ENCODE data around the gene FER.
"Not testable (repeated sequence)": the region's sequence is repeated elsewhere in the genome, so short reads cannot be mapped to it uniquely, and the experiment has no call there.

Gene FER

DNA sequence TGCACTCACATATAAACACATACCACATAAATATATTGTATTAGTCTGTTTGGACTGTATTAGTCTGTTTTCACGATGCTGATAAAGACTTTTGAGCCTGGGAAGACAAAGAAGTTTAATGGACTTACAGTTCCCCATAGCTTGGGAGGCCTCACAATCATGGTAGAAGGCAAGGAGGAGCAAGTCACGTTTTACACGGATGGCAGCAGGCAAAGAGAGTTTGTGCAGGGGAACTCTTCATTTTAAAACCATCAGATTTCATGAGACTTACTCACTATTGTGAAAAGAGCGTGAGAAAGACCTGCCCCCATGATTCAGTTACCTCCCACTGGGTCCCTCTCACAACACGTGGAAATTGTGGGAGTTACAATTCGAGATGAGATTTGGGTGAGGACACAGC is 133.4 kb downstream of the FER start:
- no peak for DNase-seq (ENCODE audit: low spot score)

DNA sequence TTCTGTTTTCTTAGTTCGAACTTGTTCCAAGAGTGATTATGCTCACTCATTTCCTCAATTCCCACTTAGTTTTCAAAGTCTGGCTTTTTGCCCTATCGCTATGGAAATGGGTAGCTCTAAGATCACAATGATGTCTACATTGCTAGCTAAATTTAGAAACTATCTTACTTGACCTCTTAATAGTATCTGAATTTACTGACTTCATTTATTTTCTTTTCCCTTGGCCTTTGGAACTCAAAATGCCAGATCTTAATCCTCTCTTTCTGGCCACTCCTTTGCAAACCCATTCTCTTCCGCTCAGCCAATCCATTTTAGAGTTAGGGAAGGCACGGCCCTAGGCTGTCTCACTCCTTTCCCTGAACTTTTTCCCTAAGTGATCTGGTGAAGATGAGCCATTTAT is 137.0 kb downstream of the FER start:
- DNase-seq (ENCODE audit: low spot score) = no peak

- no peak for DNase-seq (ENCODE audit: low spot score)
Observed at GRCh38 chr5:108898257-108898656, 150.6 kb downstream of the FER start.

DNA sequence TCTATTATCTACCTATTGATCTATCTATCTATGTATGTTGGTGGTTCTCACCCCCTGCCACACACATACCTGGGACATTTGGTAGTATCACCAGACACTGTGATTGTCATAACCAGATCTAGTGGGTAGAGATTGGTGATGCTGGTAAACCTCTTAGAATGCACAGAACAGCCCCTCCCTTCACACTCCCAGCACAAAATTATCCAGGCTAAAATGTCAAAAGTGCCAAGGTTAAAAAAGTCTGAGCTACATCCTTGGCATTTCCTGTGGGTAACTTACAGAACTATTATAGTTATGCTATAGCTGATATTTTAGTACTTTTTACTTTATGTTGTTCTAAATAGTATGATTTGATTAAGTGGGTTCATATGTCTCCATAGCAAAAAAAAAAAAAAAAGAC is 151.0 kb downstream of the FER start:
- no peak for DNase-seq (ENCODE audit: low spot score)

- DNase-seq (ENCODE audit: low spot score) = not testable (repeated sequence)
Observed at GRCh38 chr5:108899244-108899643, 151.5 kb downstream of the FER start.

GRCh38 chr5:108900668-108901067 is 153.0 kb downstream of the FER start:
- no peak for DNase-seq (ENCODE audit: low spot score)

DNA sequence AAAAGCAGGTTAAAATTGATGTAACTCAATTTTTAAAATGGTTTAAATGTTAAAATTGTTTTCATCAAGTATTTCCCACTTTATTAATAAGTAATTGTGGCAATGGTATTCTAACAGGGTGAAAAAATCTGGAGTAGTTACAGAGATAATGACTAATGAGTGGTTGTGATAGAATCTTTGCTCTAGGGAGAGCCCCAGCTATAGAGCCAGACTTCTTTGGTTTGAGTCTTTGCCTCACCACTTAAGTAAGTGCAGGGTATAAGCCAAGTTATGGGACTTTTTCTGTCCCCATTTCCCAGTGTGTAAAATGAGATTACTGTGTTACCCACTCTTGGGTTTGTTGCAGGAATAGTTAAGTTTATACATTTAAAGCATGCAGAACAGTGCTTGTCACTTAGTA is 158.1 kb downstream of the FER start:
- DNase-seq (ENCODE audit: low spot score) = no peak

GRCh38 chr5:108910627-108911026 is 162.9 kb downstream of the FER start:
- DNase-seq (ENCODE audit: low spot score) = no peak

- DNase-seq (ENCODE audit: low spot score) = no peak
Observed at GRCh38 chr5:108911055-108911454, 163.4 kb downstream of the FER start.

DNA sequence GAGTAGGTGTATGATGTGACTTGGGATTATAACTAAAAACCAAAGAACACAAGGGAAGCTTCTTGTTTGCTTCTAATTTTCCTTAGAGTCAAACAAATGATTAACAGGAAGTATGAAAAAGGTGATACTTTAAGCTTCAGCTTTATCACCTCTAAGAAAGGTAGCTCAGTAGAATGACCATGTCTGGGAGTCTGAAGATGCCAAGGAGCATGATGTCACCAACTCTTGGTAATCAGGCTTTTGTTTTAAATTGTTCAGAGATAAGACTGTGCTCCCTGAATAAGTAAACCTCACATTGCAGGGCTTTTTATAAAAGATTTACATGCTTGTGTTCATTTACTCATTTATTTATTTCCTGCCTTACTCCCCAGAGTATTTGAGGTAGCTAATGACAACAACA is 169.9 kb downstream of the FER start:
- no peak for DNase-seq (ENCODE audit: low spot score)

DNA sequence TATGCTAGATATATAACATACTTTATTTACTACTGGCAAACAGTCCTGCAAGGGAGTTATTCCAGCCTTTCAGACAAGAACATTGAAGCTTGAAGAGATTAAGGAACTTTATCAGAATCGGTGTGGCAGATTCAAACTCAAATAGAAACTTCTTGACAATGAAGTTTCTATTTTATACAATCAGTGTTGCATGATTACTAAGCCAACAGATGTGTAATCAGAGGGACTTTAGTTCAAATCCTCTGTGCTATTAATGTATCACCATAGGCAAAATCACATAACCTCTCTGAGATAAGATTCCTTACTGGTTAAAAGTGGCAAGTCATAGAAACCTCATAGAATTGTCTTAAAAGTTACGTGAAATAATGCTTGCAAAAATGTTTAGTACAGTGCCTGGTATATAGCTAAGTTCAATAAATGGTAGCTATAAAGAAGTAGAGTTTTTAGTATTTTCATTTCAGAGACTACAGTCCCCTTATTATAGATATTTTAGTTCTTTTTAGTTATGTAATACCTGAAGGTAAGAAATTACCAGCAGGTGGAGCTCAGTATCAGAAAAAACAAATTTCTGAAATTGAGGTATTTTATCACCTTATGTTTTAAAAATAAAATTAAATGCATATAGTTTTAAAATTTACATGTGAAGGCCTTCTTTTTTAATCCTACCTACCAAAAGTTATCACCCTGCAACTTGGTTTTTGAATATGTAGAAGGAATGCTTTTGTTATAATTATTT is 172.1 kb downstream of the FER start:
- DNase-seq (ENCODE audit: low spot score) = no peak

DNA sequence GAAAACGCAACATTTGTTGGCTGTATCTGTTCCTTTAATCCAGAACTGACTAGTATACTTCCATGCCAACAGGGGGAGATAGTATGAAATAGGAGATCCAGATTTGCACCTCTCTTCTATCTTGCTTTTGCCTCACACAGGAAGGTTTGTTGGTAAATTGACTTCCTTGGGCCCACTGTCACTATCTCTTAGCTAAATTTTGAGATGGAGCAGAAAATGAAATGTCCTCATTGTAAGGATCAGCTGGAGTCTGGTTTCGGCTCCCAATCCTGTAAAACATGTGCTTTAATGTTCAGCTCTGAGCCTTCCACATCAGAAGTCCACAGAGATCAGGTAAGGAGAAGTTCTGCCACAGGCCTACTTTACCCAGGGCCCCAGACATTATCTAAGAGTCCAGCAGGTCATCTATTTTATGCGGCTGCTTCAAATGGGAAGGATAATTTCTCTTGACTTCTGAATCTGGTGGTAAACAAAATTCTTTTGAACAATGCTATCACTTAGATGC is 176.8 kb downstream of the FER start:
- no peak for DNase-seq (ENCODE audit: low spot score)

- DNase-seq (ENCODE audit: low spot score) = no peak
Observed at GRCh38 chr5:108925073-108925472, 177.4 kb downstream of the FER start.

DNA sequence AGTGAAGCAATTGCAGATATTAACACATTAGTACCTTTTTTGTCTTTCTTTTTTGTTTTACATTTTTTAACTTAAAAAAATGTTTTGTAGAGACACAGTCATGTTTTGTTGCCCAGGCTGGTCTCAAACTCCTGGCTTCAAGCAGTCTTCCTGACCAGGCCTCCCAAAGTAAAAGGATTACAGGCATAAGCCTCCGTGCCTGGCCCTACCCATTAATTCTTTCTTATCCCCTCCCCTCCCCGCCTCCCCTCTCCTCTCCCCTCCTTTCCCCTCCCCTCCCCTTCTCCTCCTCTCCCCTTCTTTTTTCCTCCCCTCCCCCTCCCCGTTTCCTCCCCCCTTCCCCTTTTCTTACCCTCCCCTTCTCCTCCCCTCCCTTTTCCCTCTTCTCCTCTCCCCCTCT is 182.4 kb downstream of the FER start:
- DNase-seq (ENCODE audit: low spot score) = no peak

DNA sequence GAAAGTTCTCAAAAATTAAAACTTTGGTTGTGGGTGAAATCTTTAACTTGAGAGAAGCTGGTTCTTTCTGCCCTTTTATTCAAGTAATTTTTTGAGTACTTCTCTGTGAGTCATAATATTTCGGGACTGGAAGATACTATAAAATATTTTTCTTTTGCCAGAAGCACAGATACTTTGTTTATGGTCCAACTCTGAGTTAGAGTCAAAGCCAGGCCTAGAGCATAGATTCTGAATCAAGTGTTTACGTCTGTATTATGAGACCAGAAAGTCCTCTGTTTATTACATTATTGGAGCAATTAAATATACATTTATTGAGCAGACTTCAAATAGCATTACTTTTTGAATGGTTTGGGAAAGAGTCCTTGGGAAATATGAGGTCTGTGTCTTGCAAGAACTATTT is 187.9 kb downstream of the FER start:
- DNase-seq (ENCODE audit: low spot score) = no peak

DNA sequence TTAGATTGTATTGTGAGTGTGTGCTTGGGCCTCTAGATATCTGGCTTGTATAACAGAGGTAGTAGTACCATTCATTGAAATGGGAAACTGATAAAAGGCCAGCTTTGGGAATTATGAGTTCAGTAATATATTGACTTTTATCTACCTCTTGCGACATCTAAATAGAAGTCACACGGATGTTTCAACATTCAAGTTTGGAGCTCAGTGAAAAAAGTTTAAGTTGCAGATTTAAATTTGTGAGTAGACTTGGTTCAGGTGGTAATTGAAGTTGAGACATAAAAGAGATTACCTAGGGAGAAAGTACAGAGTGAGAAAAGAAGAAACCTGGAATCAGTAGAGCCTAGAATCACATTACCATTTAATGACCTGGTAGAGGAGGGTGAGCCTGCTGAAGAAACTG is 189.5 kb downstream of the FER start:
- no peak for DNase-seq (ENCODE audit: low spot score)

GRCh38 chr5:108940506-108940905 is 192.8 kb downstream of the FER start:
- DNase-seq (ENCODE audit: low spot score) = no peak

DNA sequence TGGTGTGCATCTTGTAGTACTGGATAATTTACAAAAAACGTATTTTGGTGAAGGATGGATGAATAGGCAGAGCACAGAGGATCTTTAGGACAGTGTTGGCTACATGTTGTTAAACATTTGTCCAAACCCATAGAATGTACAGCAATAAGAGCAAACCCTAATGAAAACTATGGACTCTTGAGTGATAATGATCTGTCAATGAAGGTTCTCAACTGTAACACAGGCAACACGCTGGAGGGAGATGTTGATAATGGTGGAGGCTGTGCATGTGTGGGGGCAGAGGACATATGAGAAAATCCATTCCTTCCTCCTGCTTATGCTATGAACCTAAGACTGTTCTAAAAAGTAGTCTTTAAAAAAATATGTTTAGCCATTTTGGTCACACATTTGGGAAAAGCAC is 194.0 kb downstream of the FER start:
- no peak for DNase-seq (ENCODE audit: low spot score)

- DNase-seq (ENCODE audit: low spot score) = no peak
Observed at GRCh38 chr5:108942701-108943100, 195.0 kb downstream of the FER start.

DNA sequence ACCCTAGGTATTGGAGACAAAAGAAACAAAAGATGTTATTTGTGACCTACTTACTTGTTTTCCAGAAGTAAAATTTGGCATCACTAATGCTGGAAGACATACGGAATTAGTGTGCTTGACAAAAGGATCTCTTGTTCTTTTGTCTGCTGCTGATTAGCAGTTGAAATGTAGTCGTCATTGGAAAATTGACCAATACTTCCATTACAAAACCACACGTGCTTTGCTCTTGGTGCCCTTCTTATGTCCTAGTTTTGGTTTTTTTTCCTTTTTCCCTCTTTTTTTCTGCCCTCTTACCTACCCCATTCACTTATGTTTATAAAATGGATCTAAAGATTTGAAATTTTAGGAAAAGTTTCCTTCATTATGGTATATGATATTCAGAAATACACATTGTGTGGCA is 197.4 kb downstream of the FER start:
- DNase-seq (ENCODE audit: low spot score) = no peak

DNA sequence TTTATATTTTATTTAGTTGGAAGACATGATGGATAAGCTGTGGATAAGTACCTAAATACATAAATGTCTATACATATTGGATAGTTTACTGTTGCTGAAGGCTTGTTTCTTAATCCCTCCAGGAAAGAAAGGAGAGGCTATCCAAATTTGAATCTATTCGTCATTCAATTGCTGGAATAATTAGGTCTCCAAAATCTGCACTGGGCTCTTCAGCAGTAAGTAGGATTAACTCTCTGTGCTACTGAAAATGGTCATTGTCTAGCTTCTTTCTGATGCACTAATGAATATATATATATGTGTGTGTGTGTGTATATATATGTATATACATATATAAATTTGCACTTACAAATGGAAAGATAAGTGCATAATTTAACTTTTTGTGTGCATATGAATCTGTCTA is 198.3 kb downstream of the FER start:
- no peak for DNase-seq (ENCODE audit: low spot score)

DNA sequence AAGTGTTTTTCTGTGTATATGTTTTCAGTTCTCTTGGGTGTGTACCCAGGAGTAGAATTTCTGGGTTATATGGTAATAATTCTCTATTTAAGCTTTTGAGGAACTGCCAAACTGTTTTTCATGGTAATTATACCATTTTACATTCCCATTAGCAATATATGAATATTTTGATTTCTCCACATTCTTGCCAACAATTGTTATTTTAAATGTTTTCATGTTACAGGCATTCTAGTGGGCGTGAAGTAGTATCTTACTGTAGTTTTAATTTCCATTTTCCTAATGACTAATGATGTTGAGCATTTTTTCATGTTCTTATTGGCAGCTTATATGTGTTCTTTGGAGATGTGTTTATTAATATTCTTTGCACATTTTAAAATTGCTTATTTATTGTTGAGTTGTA is 199.5 kb downstream of the FER start:
- DNase-seq (ENCODE audit: low spot score) = no peak

GRCh38 chr5:108950276-108950675 is 202.6 kb downstream of the FER start:
- DNase-seq (ENCODE audit: low spot score) = no peak

DNA sequence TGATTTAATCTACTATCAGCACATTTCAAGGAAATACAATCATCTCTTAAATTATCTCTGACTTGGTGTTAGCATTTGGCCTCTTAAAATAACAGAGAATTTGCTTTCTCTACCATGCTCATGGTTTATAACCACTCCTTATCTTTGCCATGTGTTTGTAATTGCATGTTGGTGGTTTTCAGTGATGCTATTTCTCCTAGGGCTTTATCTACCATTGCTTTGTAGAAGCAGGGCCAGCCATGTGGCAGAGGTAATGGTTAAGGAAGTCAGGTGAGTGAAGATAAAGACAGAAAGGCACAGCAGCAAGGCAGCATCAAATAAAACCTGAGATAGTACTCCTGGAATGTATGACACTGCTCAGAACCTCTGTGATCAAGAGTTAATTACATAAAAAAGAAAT is 206.2 kb downstream of the FER start:
- no peak for DNase-seq (ENCODE audit: low spot score)

Data from ecto neural progenitor cell (in vitro differentiated cells).